WTC11 (cell line): Measurements from ENCODE around the gene CMYA5. TPM values are rescaled to one million over a fixed set of nuclear protein-coding genes. Genes with fewer than 3 reads are reported as not detected.

ENCODE experiments used
- ATAC-seq: fragments of 200-7000 bp; cut with Tn5 transposase; 2 replicates; pipeline ENCODE4 v1.10.0; 2021; ENCODE audit warnings: mild to moderate bottlenecking, moderate library complexity
- CTCF ChIA-PET: fragments of 300-600 bp; sonication (Branson Sonifier 250); formaldehyde crosslinking; loops from one replicate; lab custom pipeline; 2021; ENCODE audit warnings: antibody characterized with exemption; lab: Charles Lee
- POLR2A ChIA-PET: fragments of 350-600 bp; sonication (Branson Sonifier 250); formaldehyde crosslinking; loops from one replicate; lab custom pipeline; 2021; ENCODE audit warnings: antibody characterized with exemption; lab: Charles Lee
- DNase-seq: peaks from one replicate; pipeline ENCODE4 v3.0.0; 2021; ENCODE audit warnings: low spot score
- H3K27ac Mint-ChIP-seq: 2 replicates; pipeline ENCODE4 v1.8.0; 2021; ENCODE audit warnings: mixed read lengths
- H3K27me3 Mint-ChIP-seq: 2 replicates; pipeline ENCODE4 v1.8.0; 2021; ENCODE audit warnings: low read depth, mild to moderate bottlenecking, moderate library complexity, mixed read lengths
- H3K36me3 Mint-ChIP-seq: 2 replicates; pipeline ENCODE4 v1.8.0; 2021; ENCODE audit warnings: mixed read lengths
- H3K4me1 Mint-ChIP-seq: 2 replicates; pipeline ENCODE4 v1.8.0; 2022; ENCODE audit warnings: mixed read lengths
- H3K4me3 Mint-ChIP-seq: 2 replicates; pipeline ENCODE4 v1.8.0; 2021; ENCODE audit warnings: mild to moderate bottlenecking, moderate library complexity, mixed read lengths
- H3K9me3 Mint-ChIP-seq: 2 replicates; pipeline ENCODE4 v1.8.0; 2021; ENCODE audit warnings: mixed read lengths
- ATF6 ChIP-seq: sonication (generic); formaldehyde crosslinking; IDR thresholded peaks from 2 replicates; pipeline ENCODE4 v1.8.1; 2023; ENCODE audit warnings: mild to moderate bottlenecking, missing genetic modification reagents
- CTCF ChIP-seq: fragments of 200-600 bp; IDR thresholded peaks from 2 replicates; pipeline ENCODE4 v1.8.0; 2022; ENCODE audit warnings: antibody characterized with exemption
- E2F4 ChIP-seq: sonication (generic); formaldehyde crosslinking; IDR thresholded peaks from 2 replicates; pipeline ENCODE4 v1.8.1; 2022; ENCODE audit warnings: low read depth, mild to moderate bottlenecking, moderate library complexity, missing genetic modification reagents, borderline replicate concordance
- ELF4 ChIP-seq: sonication (generic); formaldehyde crosslinking; IDR thresholded peaks from 2 replicates; pipeline ENCODE4 v1.8.1; 2022; ENCODE audit warnings: low read depth, mild to moderate bottlenecking, moderate library complexity, missing genetic modification reagents
- ESRRA ChIP-seq: sonication (generic); formaldehyde crosslinking; IDR thresholded peaks from 2 replicates; pipeline ENCODE4 v1.8.1; 2022; ENCODE audit warnings: mild to moderate bottlenecking, missing genetic modification reagents, borderline replicate concordance
- FOXK1 ChIP-seq: sonication (generic); formaldehyde crosslinking; IDR thresholded peaks from 2 replicates; pipeline ENCODE4 v1.8.0; 2022; ENCODE audit warnings: mild to moderate bottlenecking, moderate library complexity, missing genetic modification reagents
- FOXP1 ChIP-seq: sonication (generic); formaldehyde crosslinking; IDR thresholded peaks from 2 replicates; pipeline ENCODE4 v1.8.0; 2022; ENCODE audit warnings: missing genetic modification reagents, mild to moderate bottlenecking, moderate library complexity, borderline replicate concordance
- HMGA2 ChIP-seq: fragments of 250-450 bp; sonication (Bioruptor Pico); IDR thresholded peaks from 2 replicates; pipeline ENCODE4 v1.4.0; 2021; ENCODE audit warnings: mild to moderate bottlenecking, moderate library complexity
- MYBL2 ChIP-seq: sonication (generic); formaldehyde crosslinking; IDR thresholded peaks from 2 replicates; pipeline ENCODE4 v1.8.1; 2023; ENCODE audit warnings: mild to moderate bottlenecking, moderate library complexity, missing genetic modification reagents
- RELA ChIP-seq: sonication (generic); formaldehyde crosslinking; IDR thresholded peaks from 2 replicates; pipeline ENCODE4 v1.8.1; 2022; ENCODE audit warnings: missing genetic modification reagents, mild to moderate bottlenecking, borderline replicate concordance
- SOX15 ChIP-seq: fragments of 250-450 bp; sonication (Bioruptor Pico); IDR thresholded peaks from 2 replicates; pipeline ENCODE4 v1.9.0; 2021; ENCODE audit warnings: mild to moderate bottlenecking
- SP1 ChIP-seq: sonication (generic); formaldehyde crosslinking; conservative IDR thresholded peaks from 2 replicates; pipeline ENCODE4 v1.8.1; 2022; ENCODE audit warnings: missing genetic modification reagents
- TCF7 ChIP-seq: sonication (generic); formaldehyde crosslinking; IDR thresholded peaks from 2 replicates; pipeline ENCODE4 v1.8.0; 2022; ENCODE audit warnings: mild to moderate bottlenecking, low read depth, missing genetic modification reagents, moderate library complexity
- TP53 ChIP-seq: sonication (generic); formaldehyde crosslinking; IDR thresholded peaks from 2 replicates; pipeline ENCODE4 v1.8.1; 2023; ENCODE audit warnings: mild to moderate bottlenecking, missing genetic modification reagents
- USF1 ChIP-seq: sonication (generic); formaldehyde crosslinking; IDR thresholded peaks from 2 replicates; pipeline ENCODE4 v1.8.0; 2022; ENCODE audit warnings: mild to moderate bottlenecking, missing genetic modification reagents
- USF2 ChIP-seq: sonication (generic); formaldehyde crosslinking; IDR thresholded peaks from 2 replicates; pipeline ENCODE4 v1.8.1; 2023; ENCODE audit warnings: mild to moderate bottlenecking, missing genetic modification reagents, moderate library complexity
- ZNF281 ChIP-seq: sonication (generic); formaldehyde crosslinking; IDR thresholded peaks from 2 replicates; pipeline ENCODE4 v1.8.0; 2023; ENCODE audit warnings: mild to moderate bottlenecking, missing genetic modification reagents
- ZNF532 ChIP-seq: fragments of 250-450 bp; sonication (Bioruptor Pico); IDR thresholded peaks from 2 replicates; pipeline ENCODE4 v1.9.0; 2021; ENCODE audit warnings: mild to moderate bottlenecking, borderline replicate concordance
- total RNA-seq: library from RNA; stranded (reverse); gene quantifications from 3 replicates; pipeline ENCODE4 v1.2.3, GENCODE V29; 2021

Gene CMYA5
- total RNA-seq, 1 experiment from 2014 or later, result 1.2 TPM

- DNase-seq, result no peak
- Mint-ChIP-seq H3K4me1 (peaks cover 5% of the 10 kb centered on the region), H3K4me3 (no peak overlapping the region), H3K36me3 (no peaks in the 10 kb centered on the region), H3K9me3 (no peaks in the 10 kb centered on the region), H3K27me3 (no peaks in the 10 kb centered on the region), H3K27ac (no peak overlapping the region)
- ChIA-PET POLR2A (no interaction called here), CTCF (no interaction called here)
- no peak for ATAC-seq
- TF ChIP-seq FOXP1 (CRISPR knock-in tag), result no peak
- TF ChIP-seq SP1 (CRISPR knock-in tag), result no peak
- no peak for TF ChIP-seq ZNF532
- TF ChIP-seq E2F4 (CRISPR knock-in tag), result no peak
- no peak for TF ChIP-seq FOXK1 (CRISPR knock-in tag)
- TF ChIP-seq TCF7 (CRISPR knock-in tag), result no peak
- no peak for TF ChIP-seq USF2
- no peak for TF ChIP-seq HMGA2 (CRISPR knock-in tag)
- TF ChIP-seq USF1 (CRISPR knock-in tag), result no peak
- no peak for TF ChIP-seq ESRRA (CRISPR knock-in tag)
- TF ChIP-seq SOX15 (CRISPR knock-in tag), result no peak
- no peak for TF ChIP-seq ATF6
- no peak for TF ChIP-seq ZNF281 (CRISPR knock-in tag)
- TF ChIP-seq CTCF, result no peak
- no peak for TF ChIP-seq TP53 (CRISPR knock-in tag)
- TF ChIP-seq ELF4 (CRISPR knock-in tag), result no peak
- no peak for TF ChIP-seq RELA (CRISPR knock-in tag)
- no peak for TF ChIP-seq MYBL2 (CRISPR knock-in tag)
Observed at GRCh38 chr5:79845448-79846197, 156.0 kb downstream of the CMYA5 start.
